ENCODE data around the gene NF1. TPM values are rescaled to one million over a fixed set of nuclear protein-coding genes. Genes with fewer than 3 reads are reported as not detected.
A peak's percentile ranks its signal among the peaks of the same experiment; 100 is the strongest.

The NF1 gene
- total RNA-seq, 2 experiments from 2014 or later = 22.1 to 28.6 TPM

DNA sequence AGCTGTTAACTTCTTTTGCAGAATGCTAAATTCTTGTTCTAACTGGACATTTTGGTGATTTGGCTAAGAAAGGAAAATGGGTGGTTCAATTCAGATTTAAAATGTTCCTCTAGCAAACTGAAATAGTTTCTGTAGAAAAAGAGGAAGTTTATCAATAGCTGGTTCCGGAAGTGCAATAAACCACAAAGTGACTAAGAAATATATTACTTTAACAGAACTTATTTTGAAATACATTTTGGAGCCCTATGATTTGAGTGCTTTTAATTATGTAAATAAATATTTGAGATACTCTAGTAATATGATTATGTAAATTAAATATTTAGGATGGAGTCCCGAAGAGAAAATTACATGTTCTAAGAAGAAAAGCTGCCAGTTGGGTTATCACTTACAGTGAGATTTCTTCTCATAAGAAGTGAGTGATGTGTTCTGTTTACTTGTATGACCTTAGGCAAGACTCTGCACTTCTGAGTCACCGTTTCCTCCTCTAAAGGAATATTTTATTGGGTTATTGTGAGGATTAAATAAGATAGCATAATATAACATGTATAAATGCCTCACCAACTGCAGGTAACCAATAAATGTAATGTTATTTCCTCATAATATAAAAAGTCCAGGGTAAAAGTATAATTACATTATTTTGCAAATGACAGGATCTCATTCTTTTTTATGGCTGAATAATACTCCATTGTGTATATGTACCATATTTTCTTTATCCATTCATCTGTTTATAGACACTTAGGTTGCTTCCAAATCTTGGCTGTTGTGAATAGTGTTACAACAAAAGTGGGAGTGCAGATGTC is 219.4 kb downstream of the NF1 start, which contains the start of gene EVI2B:
Gene EVI2B, minus strand, starts transcription at position 73 of the 800 bp plus-strand sequence. CDS start 8,445 bp downstream, outside the sequence.
- ATAC-seq = peak; percentile 58
- peak within 1 kb of the TSS; percentile 91 for H3K27ac Mint-ChIP-seq
- H3K27me3 Mint-ChIP-seq = no peaks in the 10 kb centered on the region
- H3K4me1 Mint-ChIP-seq = peaks cover 36% of the 10 kb centered on the region
- CTCF ChIA-PET = interaction anchor here (0.6 kb wide), 1 partner anchor 195 kb away, joined by 3 read pairs; no protein-coding TSS in a partner anchor
- no peak for DNase-seq
- no peaks in the 10 kb centered on the region for H3K9me3 Mint-ChIP-seq (ENCODE audit: low read depth)
- H3K36me3 Mint-ChIP-seq = peaks cover 41% of the 10 kb centered on the region
- H3K4me3 Mint-ChIP-seq = peak within 1 kb of the TSS; percentile 82

DNA sequence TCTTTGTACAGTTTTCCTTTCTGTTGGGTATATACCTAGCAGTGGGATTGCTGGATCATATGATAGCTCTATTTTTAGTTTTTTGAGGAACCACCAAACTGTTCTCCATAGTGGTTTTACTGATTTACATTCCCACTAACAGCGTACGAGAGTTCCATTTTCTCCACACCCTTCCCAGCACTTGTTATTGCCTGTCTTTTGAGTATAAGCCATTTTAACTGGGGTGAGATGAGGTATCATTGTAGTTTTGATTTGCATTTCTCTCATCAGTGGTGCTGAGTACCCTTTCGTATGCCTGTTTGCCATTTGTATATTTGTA is 220.0 kb downstream of the NF1 start:
- no peak for DNase-seq
- no peaks in the 10 kb centered on the region for H3K27me3 Mint-ChIP-seq
- peaks cover 31% of the 10 kb centered on the region for H3K4me1 Mint-ChIP-seq
- H3K4me3 Mint-ChIP-seq = peak overlapping the region; percentile 82
- H3K27ac Mint-ChIP-seq = peak overlapping the region; percentile 91
- CTCF ChIA-PET = no interaction called here
- H3K36me3 Mint-ChIP-seq = peaks cover 44% of the 10 kb centered on the region
- H3K9me3 Mint-ChIP-seq (ENCODE audit: low read depth) = no peaks in the 10 kb centered on the region
- no peak for ATAC-seq

DNA sequence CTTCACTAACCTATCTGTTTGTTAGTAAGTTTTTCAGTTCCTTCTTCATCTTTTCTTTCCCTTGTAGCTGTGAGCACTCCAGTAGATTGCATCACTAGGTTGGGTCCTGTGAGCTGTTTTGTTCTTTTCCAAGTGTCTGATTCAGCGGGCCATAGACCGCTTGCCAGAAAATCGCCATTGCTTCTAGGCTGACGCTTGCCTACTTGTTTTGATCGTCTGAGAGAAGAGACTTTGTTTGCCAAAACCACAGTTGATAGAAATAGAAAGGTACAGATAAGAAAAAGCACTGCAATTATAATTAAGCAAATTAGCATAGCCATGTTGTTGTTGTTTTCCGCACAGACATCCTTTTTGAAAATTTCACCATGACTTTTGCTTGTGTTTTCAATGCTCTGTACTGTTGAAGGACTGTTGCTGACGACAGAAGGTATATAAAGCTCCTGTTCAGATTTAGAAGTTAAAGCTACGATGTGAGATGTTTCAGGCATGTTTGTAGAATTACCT is 223.6 kb downstream of the NF1 start:
- H3K4me3 Mint-ChIP-seq = peak overlapping the region; percentile 81
- no peaks in the 10 kb centered on the region for H3K9me3 Mint-ChIP-seq (ENCODE audit: low read depth)
- no peaks in the 10 kb centered on the region for H3K27me3 Mint-ChIP-seq
- peak; percentile 68 for DNase-seq
- peaks cover 33% of the 10 kb centered on the region for H3K36me3 Mint-ChIP-seq
- peak; percentile 20 for ATAC-seq
- H3K27ac Mint-ChIP-seq = peak overlapping the region; percentile 96
- CTCF ChIA-PET = interaction anchor here (0.9 kb wide), 1 partner anchor 55 kb away, joined by 3 read pairs; no protein-coding TSS in a partner anchor
- peaks cover 39% of the 10 kb centered on the region for H3K4me1 Mint-ChIP-seq

DNA sequence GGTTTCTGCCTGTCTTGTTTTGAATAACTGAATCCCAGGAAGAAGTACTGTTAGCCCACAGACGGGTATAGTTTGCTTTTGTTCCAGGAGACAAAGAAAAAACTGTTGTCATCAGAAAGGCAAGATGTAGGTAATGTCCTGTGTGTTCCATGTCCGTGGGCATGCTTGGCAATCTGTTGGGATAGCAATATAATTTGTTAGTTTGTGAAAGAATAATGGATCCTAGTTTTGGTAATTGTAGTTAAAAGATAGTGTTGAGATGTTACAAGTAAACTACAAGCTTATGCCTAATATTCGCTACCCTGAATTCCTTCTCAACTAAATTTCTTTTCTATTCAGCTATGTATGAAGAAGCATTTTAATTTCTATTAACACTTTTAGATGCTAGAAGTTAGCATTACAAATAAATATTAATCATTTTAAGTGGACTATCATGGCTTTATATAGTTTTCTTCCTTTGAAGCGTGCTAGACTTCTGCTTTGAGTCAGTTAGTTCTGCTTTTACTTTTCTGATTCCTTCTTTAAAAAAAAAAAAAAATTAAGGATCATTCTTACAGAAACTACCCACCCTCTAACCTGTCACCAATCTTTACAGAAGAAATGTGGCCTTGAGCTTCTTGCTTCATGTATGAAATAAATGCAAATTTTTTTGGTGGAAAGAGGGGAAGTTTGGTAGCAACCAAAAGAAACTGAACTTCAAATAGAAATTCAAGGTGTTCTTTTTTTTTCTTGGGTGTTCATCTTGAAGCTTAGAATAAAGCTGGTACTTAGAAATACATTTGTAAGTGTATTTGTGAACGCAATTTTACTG is 224.3 kb downstream of the NF1 start:
- no peak for DNase-seq
- Mint-ChIP-seq H3K27me3 (no peaks in the 10 kb centered on the region), H3K4me1 (peaks cover 44% of the 10 kb centered on the region), H3K4me3 (peak overlapping the region; percentile 81), H3K27ac (peak overlapping the region; percentile 96), H3K9me3 (ENCODE audit: low read depth) (no peaks in the 10 kb centered on the region), H3K36me3 (peaks cover 32% of the 10 kb centered on the region)
- CTCF ChIA-PET = interaction anchor here (0.9 to 2.0 kb wide), 4 partner anchors 9 to 172 kb away, joined by 3 to 17 read pairs (median 4); no protein-coding TSS in a partner anchor
- ATAC-seq = no peak

DNA sequence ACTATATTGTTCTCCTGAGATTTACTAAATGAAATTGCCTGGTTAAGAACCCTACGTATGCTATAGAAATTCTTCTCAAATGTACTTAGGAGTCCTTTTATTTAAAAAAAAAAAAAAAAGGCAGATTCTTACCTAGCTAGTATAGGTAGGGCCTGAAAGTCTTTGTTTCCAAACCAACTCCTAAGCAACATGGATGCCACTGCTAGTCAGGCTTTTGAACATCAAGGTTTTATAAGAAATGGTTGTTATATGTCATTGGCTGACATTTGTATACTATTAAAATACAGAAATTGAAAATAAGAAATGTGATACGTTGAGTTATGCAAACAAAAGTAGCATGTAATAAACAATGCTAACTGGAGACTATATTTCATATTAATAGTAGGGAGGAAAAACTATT is 225.5 kb downstream of the NF1 start:
- Mint-ChIP-seq H3K27ac (peak overlapping the region; percentile 96), H3K36me3 (peaks cover 27% of the 10 kb centered on the region), H3K4me1 (peaks cover 36% of the 10 kb centered on the region), H3K27me3 (no peaks in the 10 kb centered on the region), H3K4me3 (peak overlapping the region; percentile 81), H3K9me3 (ENCODE audit: low read depth) (no peaks in the 10 kb centered on the region)
- DNase-seq (no peak), ATAC-seq (no peak)
- CTCF ChIA-PET = interaction anchor here (1.0 to 2.0 kb wide), 3 partner anchors 10 to 171 kb away, joined by 3 to 17 read pairs (median 5); no protein-coding TSS in a partner anchor

DNA sequence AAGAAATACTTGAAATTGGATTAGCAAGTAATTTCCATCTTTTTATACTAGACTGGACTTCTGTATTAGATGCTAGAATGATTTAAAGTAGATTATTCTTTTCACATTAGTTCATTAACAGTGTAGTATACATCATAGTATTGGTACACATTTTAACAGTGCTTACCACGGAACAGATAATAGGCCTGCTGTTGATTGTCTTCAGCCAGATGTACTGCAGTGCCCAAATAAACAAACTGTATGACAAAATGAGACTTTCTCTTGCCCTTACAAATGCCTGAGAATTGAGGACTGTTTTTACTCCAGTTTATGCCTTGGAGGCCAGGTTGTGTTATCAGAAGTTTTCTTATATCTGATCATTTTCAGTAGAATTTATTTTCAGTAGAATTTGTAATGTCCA is 226.0 kb downstream of the NF1 start:
- DNase-seq (no peak), ATAC-seq (no peak)
- no peaks in the 10 kb centered on the region for H3K27me3 Mint-ChIP-seq
- peak overlapping the region; percentile 81 for H3K4me3 Mint-ChIP-seq
- CTCF ChIA-PET = interaction anchor here (1.0 to 2.0 kb wide), 3 partner anchors 8 to 11 kb away, joined by 4 to 17 read pairs (median 5); no protein-coding TSS in a partner anchor
- peaks cover 33% of the 10 kb centered on the region for H3K4me1 Mint-ChIP-seq
- no peaks in the 10 kb centered on the region for H3K9me3 Mint-ChIP-seq (ENCODE audit: low read depth)
- peaks cover 27% of the 10 kb centered on the region for H3K36me3 Mint-ChIP-seq
- peak overlapping the region; percentile 96 for H3K27ac Mint-ChIP-seq

DNA sequence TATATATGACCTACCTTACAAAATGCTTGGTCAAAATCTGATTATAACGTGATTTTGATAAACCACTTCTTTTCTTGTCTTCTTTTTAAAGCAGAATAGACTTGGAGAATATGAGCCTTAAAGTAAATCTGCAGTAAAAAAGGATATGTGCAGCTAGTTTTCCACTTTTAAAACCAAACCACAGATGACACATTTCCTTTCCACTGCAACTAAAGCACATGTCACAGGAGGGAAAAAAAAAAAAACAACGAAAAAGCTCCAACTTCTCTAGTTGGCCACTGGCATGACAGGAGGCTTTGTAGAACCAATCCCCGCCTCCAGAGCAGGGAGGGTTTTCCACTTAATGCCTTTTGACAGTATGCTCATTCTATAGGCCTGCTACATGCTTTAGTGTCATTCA is 226.7 kb downstream of the NF1 start, which contains the start of gene EVI2A:
Gene EVI2A, minus strand, starts transcription at position 142 of the 400 bp plus-strand sequence. CDS start 2,609 bp downstream, outside the sequence.
- ATAC-seq = peak; percentile 93
- Mint-ChIP-seq H3K4me3 (peak within 1 kb of the TSS; percentile 81), H3K36me3 (peaks cover 24% of the 10 kb centered on the region), H3K27ac (peak within 1 kb of the TSS; percentile 96), H3K4me1 (peaks cover 28% of the 10 kb centered on the region), H3K27me3 (no peaks in the 10 kb centered on the region), H3K9me3 (ENCODE audit: low read depth) (no peaks in the 10 kb centered on the region)
- CTCF ChIA-PET = interaction anchor here (1.0 kb wide), 2 partner anchors 9 to 11 kb away, joined by 4 to 5 read pairs; no protein-coding TSS in a partner anchor
- DNase-seq = peak; percentile 92

DNA sequence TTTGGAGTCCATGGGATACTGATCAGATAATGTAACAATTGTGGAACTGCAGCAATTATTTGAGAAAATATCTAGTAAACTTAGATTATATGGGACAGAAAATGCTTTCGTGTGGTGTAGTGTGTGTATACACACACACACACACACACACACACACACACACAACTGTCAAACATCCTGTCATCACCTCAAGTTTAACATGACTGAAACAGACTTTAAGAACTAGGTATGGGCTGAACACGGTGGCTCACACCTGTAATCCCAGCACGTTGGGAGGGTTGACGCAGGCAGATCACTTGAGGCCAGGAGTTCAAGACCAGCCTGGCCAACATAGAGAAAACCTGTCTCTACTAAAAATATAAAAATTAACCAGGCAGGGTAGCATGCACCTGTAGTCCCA is 227.2 kb downstream of the NF1 start:
- CTCF ChIA-PET = interaction anchor here (1.0 kb wide), 2 partner anchors 9 to 12 kb away, joined by 4 to 5 read pairs; no protein-coding TSS in a partner anchor
- DNase-seq (peak; percentile 60), ATAC-seq (peak; percentile 26)
- Mint-ChIP-seq H3K4me3 (peak overlapping the region; percentile 81), H3K27me3 (no peaks in the 10 kb centered on the region), H3K27ac (peak overlapping the region; percentile 96), H3K36me3 (peaks cover 25% of the 10 kb centered on the region), H3K4me1 (peaks cover 25% of the 10 kb centered on the region), H3K9me3 (ENCODE audit: low read depth) (no peaks in the 10 kb centered on the region)

DNA sequence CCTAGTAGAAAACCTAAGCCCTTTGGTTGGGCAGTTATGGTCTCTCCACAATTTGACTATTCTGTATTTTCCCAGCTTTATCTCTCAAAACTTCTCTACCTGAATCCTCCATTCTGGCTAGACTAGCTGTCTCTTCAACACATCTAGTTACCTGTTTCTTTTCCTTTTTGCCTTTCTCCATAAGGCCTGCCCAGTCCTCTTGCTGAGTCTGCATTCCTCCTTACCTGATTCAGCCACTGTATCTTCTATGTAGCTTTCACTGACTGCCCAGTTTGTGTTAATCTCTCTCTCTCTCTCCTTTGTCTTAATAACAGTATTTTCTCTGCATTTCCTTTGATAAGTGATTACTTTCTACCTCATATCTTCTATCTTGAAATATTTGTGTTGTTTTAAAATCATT is 228.8 kb downstream of the NF1 start:
- Mint-ChIP-seq H3K9me3 (ENCODE audit: low read depth) (no peaks in the 10 kb centered on the region), H3K4me3 (no peak overlapping the region), H3K27me3 (no peaks in the 10 kb centered on the region), H3K4me1 (peaks cover 25% of the 10 kb centered on the region), H3K27ac (peak overlapping the region; percentile 53), H3K36me3 (peaks cover 24% of the 10 kb centered on the region)
- no peak for ATAC-seq
- no peak for DNase-seq
- CTCF ChIA-PET = no interaction called here

DNA sequence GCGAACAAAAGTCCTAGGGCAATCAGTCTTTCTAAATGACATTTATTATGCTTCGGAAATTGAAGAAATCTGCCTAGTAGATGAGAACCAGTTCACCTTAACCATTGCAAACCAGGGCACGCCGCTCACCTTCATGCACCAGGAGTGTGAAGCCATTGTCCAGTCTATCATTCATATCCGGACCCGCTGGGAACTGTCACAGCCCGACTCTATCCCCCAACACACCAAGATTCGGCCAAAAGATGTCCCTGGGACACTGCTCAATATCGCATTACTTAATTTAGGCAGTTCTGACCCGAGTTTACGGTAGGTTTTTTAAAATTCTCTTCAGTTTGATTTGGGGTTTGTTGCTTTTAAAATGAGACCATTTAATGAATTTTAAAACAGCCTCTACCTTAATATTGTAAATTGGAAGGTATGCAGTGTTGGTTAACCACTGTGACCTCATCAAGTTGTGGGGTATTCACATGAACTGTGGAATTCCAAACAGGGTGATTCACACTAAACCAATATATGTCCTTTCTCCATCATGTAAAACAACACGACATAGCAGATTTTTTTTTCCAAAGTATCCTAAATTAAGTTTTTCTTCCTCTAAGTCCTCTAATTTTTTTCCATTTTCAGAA is 232.9 kb downstream of the NF1 start:
- Mint-ChIP-seq H3K27ac (no peak overlapping the region), H3K9me3 (ENCODE audit: low read depth) (no peaks in the 10 kb centered on the region), H3K27me3 (no peaks in the 10 kb centered on the region), H3K4me1 (peaks cover 15% of the 10 kb centered on the region), H3K4me3 (no peak overlapping the region), H3K36me3 (peaks cover 14% of the 10 kb centered on the region)
- CTCF ChIA-PET = no interaction called here
- no peak for ATAC-seq
- no peak for DNase-seq

DNA sequence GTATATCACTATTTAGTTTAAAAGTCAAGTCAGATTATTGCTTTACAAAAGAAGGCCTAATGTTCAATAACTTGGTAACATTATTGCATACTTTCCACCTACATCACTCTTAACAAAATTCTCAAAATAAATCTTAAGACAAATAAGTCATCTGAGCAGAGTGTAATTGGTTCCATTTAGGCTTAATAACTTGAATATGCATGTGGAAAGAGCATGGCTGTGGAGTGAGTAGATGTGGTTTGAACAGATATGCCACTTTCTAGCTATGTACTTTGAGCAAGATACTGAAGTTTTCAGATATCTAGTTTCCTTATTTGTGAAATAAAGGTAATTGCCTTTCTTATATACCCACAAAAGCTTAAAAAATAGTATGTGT is 233.4 kb downstream of the NF1 start:
- Mint-ChIP-seq H3K27me3 (no peaks in the 10 kb centered on the region), H3K4me1 (peaks cover 13% of the 10 kb centered on the region), H3K4me3 (no peak overlapping the region), H3K36me3 (peaks cover 14% of the 10 kb centered on the region), H3K9me3 (ENCODE audit: low read depth) (no peaks in the 10 kb centered on the region), H3K27ac (no peak overlapping the region)
- DNase-seq (no peak), ATAC-seq (no peak)
- CTCF ChIA-PET = no interaction called here

DNA sequence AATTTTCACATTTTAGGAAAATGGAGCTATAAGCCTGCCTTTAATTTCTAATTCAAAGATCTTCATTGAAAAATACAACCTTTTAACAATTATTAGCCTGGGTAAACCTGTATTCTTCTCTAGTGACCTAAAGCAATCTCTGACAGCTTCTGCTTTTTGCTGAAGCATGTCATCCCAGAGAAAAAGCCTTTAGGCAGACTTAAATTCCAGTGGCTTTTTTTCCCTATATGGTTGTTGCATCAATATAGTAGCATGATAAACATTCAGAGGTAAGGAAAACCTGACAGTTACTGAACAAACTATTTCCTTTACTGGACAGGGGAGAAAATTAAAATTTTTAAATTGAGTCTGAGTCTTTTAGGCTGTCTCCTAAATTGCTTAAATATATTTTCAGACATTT is 234.4 kb downstream of the NF1 start:
- H3K4me1 Mint-ChIP-seq = peaks cover 8% of the 10 kb centered on the region
- DNase-seq (no peak), ATAC-seq (no peak)
- CTCF ChIA-PET = no interaction called here
- H3K9me3 Mint-ChIP-seq (ENCODE audit: low read depth) = no peaks in the 10 kb centered on the region
- H3K27me3 Mint-ChIP-seq = no peaks in the 10 kb centered on the region
- no peak overlapping the region for H3K27ac Mint-ChIP-seq
- peaks cover 14% of the 10 kb centered on the region for H3K36me3 Mint-ChIP-seq
- no peak overlapping the region for H3K4me3 Mint-ChIP-seq
